ENCODE measurements around the gene TTC16. TPM values are rescaled to one million over a fixed set of nuclear protein-coding genes. Genes with fewer than 3 reads are reported as not detected.

Gene TTC16
- total and polyA plus RNA-seq, 2 of the 8 experiments (the other 6 are each of a cell fraction or from before 2014, with no cell fraction given), result 0.03 TPM; not detected in 1

GRCh38 chr9:127692071-127692470 lies 23.8 kb upstream of the TTC16 start:
- Histone ChIP-seq H2BK15ac (ENCODE audit: low read length) (no peak overlapping the region), H3K23ac (ENCODE audit: insufficient read length) (no peak overlapping the region), H3K4me1 (replicated peaks in 1 of 4; ENCODE audit: control insufficient read depth in 3 of 4, insufficient read depth in 4 of 4, low read length in 3 of 4) (no peaks in the 10 kb centered on the region), H3K27me3 (replicated peaks in 1 of 4; ENCODE audit: control insufficient read depth in 3 of 4, extremely low read depth in 1 of 4, insufficient read depth in 3 of 4, low read length in 3 of 4) (no peaks in the 10 kb centered on the region), H2BK120ac (replicated peaks; ENCODE audit: low read depth, low read length) (no peak overlapping the region), H2BK5ac (ENCODE audit: low read depth, low read length) (no peak overlapping the region), H3K4ac (replicated peaks; ENCODE audit: insufficient read length, low read depth, low read length) (no peak overlapping the region), H3K4me2 (ENCODE audit: insufficient read depth in 1 of 2, low read depth in 2 of 2, low read length in 2 of 2) (no peak overlapping the region), H2AK5ac (ENCODE audit: low read depth, low read length) (no peak overlapping the region), H4K8ac (ENCODE audit: extremely low read depth, insufficient read depth, low read length) (no peak overlapping the region), H3K56ac (replicated peaks; ENCODE audit: insufficient read length, low read depth, low read length) (no peak overlapping the region), H2AFZ (ENCODE audit: low read length) (no peak overlapping the region), H3K27ac (ENCODE audit: low read depth, low read length) (no peak overlapping the region), H4K5ac (ENCODE audit: insufficient read length, low read depth, low read length) (no peak overlapping the region), H3K36me3 (ENCODE audit: control insufficient read depth in 2 of 4, insufficient read depth in 4 of 4, low read length in 3 of 4) (peaks cover 0 to 3% (median 2%) of the 10 kb centered on the region in 4 experiments; a peak in 3 of 8 replicates), H2BK12ac (ENCODE audit: low read depth, low read length) (no peak overlapping the region), H3K9me3 (ENCODE audit: insufficient read depth in 2 of 2, low read depth in 1 of 2, low read length in 1 of 2) (no peaks in the 10 kb centered on the region), H2BK20ac (ENCODE audit: low read length) (no peak overlapping the region), H4K20me1 (replicated peaks in 1 of 2; ENCODE audit: control insufficient read depth in 1 of 2, insufficient read depth in 2 of 2, low read length in 2 of 2) (no peaks in the 10 kb centered on the region), H3K79me1 (ENCODE audit: low read depth, low read length) (no peaks in the 10 kb centered on the region), H3K18ac (ENCODE audit: extremely low read depth, low read length) (no peak overlapping the region), H3K23me2 (ENCODE audit: low read depth, low read length) (no peaks in the 10 kb centered on the region), H4K91ac (replicated peaks; ENCODE audit: insufficient read length, low read length) (no peak overlapping the region), H3K14ac (ENCODE audit: insufficient read length) (no peak overlapping the region), H3K79me2 (ENCODE audit: control insufficient read depth in 1 of 2, insufficient read depth in 2 of 2, low read length in 2 of 2) (no peaks in the 10 kb centered on the region), H3K4me3 (ENCODE audit: extremely low read depth in 1 of 4, insufficient read depth in 2 of 4, low read depth in 3 of 4, low read length in 4 of 4) (no peak overlapping the region), H3K9ac (replicated peaks in 1 of 4; ENCODE audit: extremely low read depth in 1 of 4, low read depth in 3 of 4, low read length in 3 of 4) (no peak overlapping the region)
- ChIA-PET CTCF (ENCODE audit: partially characterized antibody) (interaction anchor here (0.7 to 1.6 kb wide), 4 partner anchors 19 to 1055 kb away, joined by 3 to 4 read pairs (median 3); no protein-coding TSS in a partner anchor), POLR2A (ENCODE audit: partially characterized antibody) (interaction anchor here (0.7 kb wide), 1 partner anchor 58 kb away, joined by 3 read pairs; no protein-coding TSS in a partner anchor)
- no peak for TF ChIP-seq HDAC6 (IDR thresholded peaks at IDR 0.05; ENCODE audit: low read depth, low read length)
- TF ChIP-seq ZNF274 (IDR thresholded peaks at IDR 0.05; ENCODE audit: borderline replicate concordance, extremely low read depth, low read length), result no peak
- TF ChIP-seq POLR2A (IDR thresholded peaks at IDR 0.05; ENCODE audit: control extremely low read depth in 1 of 2, low read depth in 2 of 2, low read length in 2 of 2), result no peak
- TF ChIP-seq TEAD4 (IDR thresholded peaks at IDR 0.05; ENCODE audit: low read depth, low read length), result no peak
- WGBS, 2 experiments (ENCODE audit: extremely low coverage in 1 of 2, insufficient coverage in 1 of 2, insufficient read length in 1 of 2, insufficient replicate concordance in 2 of 2, low coverage in 1 of 2, low lambda C conversion rate in 2 of 2, missing lambda C conversion rate in 1 of 2), result 94% methylated on average over 20 of the region's 20 CpGs; no CpG with 5 or more reads in 1 of the 2 experiments
- DNase-seq (ENCODE audit: low read depth in 1 of 2, low spot score in 2 of 2) (no peak), FAIRE-seq (no peak)
